ENCODE data around the gene TULP3.

- TF ChIP-seq CTCF (IDR thresholded peaks at IDR 0.05), result no peak
- no peak for TF ChIP-seq POLR2A (IDR thresholded peaks at IDR 0.05)
Observed at GRCh38 chr12:2842948-2843347, 47.7 kb upstream of the TULP3 start.

All from vagina (tissue), 2 donors.